NOMO-1 (cell line): ENCODE results near the gene SIAH2.

Experiments used
- DNase-seq, 2 experiments: peaks; one replicate each; lab custom pipeline; 2025; ENCODE audit not compliant: unreplicated experiment in 2 of 2; lab: John Stamatoyannopoulos, UW

The SIAH2 gene

GRCh38 chr3:150775001-150775599, 12.1 kb upstream of the SIAH2 start:
- DNase-seq, result no peak

- DNase-seq, result peak in 1 of 2 experiments; percentile 24
These were observed 10.7 kb upstream of the SIAH2 start for GRCh38 chr3:150773616-150774192.

GRCh38 chr3:150771600-150771999, 8.6 kb upstream of the SIAH2 start:
- no peak for DNase-seq

GRCh38 chr3:150770681-150771080, 7.7 kb upstream of the SIAH2 start:
- DNase-seq, result no peak

GRCh38 chr3:150766742-150767141, 3.8 kb upstream of the SIAH2 start:
- DNase-seq, result no peak

GRCh38 chr3:150765949-150766720, 3.2 kb upstream of the SIAH2 start:
- DNase-seq, result no peak

- DNase-seq, result no peak
These were observed 2.0 kb upstream of the SIAH2 start for GRCh38 chr3:150764967-150765366.

- DNase-seq, result no peak
These were observed 1.6 kb upstream of the SIAH2 start for GRCh38 chr3:150764566-150764965.

GRCh38 chr3:150763841-150764483, 993 bp upstream of the SIAH2 start:
- DNase-seq, result peak; percentile 76 to 81

GRCh38 chr3:150762662-150763121, 277 bp downstream of the SIAH2 start:
- DNase-seq, result no peak

GRCh38 chr3:150761831-150762661, 923 bp downstream of the SIAH2 start:
- peak in 1 of 2 experiments; percentile 25 for DNase-seq

GRCh38 chr3:150760431-150761200, 2.4 kb downstream of the SIAH2 start:
- DNase-seq, result peak in 1 of 2 experiments; percentile 50

GRCh38 chr3:150759947-150760346, 3.0 kb downstream of the SIAH2 start:
- no peak for DNase-seq

GRCh38 chr3:150759319-150759718, 3.6 kb downstream of the SIAH2 start:
- DNase-seq, result no peak

GRCh38 chr3:150757768-150758167, 5.2 kb downstream of the SIAH2 start:
- no peak for DNase-seq

- no peak for DNase-seq
These were observed 5.6 kb downstream of the SIAH2 start for GRCh38 chr3:150757364-150757763.

GRCh38 chr3:150756491-150757059, 6.4 kb downstream of the SIAH2 start:
- DNase-seq, result no peak

GRCh38 chr3:150755902-150756301, 7.1 kb downstream of the SIAH2 start:
- peak in 1 of 2 experiments; percentile 6 for DNase-seq

GRCh38 chr3:150754896-150755295, 8.1 kb downstream of the SIAH2 start:
- no peak for DNase-seq
